SKM-1 treated with dmso at 0.1 percent for 144 hours (cell line): ENCODE results near the gene LAMC1.
"Not testable (repeated sequence)": the region's sequence is repeated elsewhere in the genome, so short reads cannot be mapped to it uniquely, and the experiment has no call there.

Source experiments
- DNase-seq: peaks from one replicate; lab custom pipeline; 2025; ENCODE audit not compliant: unreplicated experiment; lab: John Stamatoyannopoulos, UW

LAMC1 gene

GRCh38 chr1:183143576-183144315, 120.5 kb downstream of the LAMC1 start:
- DNase-seq = no peak

- DNase-seq = peak; percentile 63
Observed at GRCh38 chr1:183144752-183145151, 121.5 kb downstream of the LAMC1 start.

GRCh38 chr1:183147735-183148134, 124.5 kb downstream of the LAMC1 start:
- no peak for DNase-seq

DNA sequence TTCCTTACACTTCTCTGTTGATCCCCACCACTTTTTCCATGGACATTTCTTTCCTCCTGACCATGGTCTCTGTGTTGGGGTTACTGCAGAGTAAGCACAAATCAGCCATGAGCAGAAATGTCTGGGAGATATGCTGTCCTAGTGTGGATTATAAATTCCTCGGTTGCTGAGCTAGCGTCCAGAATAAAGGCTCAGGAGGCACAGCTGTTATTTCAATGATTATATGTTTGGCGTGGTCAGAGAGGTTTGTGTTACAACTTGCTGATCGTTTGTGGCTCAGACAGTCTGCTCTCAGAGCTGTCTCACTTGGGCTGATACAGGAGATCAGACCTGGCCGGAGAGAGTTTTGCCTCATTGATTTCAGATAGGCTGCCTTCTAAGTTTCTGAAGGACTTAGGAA, 125.4 kb downstream of the LAMC1 start:
- no peak for DNase-seq

GRCh38 chr1:183149273-183149672, 126.1 kb downstream of the LAMC1 start:
- DNase-seq = no peak

GRCh38 chr1:183150032-183150431, 126.8 kb downstream of the LAMC1 start:
- not testable (repeated sequence) for DNase-seq

GRCh38 chr1:183150445-183150844, 127.2 kb downstream of the LAMC1 start:
- DNase-seq = no peak

DNA sequence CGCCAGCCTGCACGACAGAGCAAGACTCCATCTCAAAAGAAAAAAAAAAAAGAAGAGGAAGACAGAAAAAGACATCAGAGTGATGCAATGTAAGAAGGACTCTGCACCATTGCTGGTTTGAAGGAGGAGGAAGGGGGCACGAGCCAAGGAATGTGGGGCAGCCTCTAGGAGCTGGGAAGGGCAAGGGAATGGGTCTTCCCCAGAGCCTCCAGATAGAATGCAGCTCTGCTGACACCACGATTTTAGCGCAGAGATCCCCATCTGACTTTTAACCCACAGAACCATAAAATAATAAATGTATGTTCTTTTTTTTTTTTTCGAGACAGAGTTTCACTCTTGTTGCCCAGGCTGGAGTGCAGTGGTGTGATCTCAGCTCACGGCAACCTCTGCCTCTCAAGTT, 129.0 kb downstream of the LAMC1 start:
- no peak for DNase-seq

DNA sequence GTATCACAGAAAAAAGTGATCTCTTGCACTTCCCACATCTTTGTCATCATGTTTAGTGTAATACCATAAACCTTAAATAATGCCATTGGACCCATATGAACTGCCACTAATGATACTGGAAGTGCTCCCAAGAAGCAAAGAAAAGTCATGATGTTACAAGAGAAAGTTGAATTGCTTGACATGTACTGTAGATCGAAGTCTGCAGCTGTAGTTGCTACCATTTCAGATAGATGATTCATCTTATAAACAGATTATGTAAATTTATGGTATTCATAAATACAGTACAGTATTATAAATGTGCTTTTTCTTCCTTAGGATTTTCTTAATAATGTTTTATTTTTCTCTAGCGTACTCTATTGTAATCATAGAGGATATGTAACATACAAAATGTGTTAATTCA, 132.7 kb downstream of the LAMC1 start:
- no peak for DNase-seq

GRCh38 chr1:183159960-183160359, 136.7 kb downstream of the LAMC1 start:
- DNase-seq = no peak

DNA sequence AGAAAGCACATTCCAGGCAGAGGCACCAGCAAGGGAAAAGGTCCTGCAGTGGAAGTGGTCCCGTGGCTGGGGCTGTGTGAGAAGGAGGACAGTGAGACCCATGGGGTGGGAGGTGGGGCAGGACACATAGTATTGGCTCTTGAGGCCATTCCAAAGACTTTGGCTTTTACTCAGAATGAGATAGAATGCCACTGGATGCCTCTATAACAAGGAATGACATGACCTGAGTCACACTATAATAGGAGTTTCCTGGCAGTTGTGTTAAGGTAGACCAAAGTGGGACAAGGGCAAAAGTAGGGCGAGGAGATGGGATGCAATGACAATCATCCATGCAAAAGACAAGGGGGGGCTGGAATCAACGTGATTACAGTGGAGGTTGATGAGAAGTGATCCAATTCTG, 138.2 kb downstream of the LAMC1 start:
- DNase-seq = no peak

DNA sequence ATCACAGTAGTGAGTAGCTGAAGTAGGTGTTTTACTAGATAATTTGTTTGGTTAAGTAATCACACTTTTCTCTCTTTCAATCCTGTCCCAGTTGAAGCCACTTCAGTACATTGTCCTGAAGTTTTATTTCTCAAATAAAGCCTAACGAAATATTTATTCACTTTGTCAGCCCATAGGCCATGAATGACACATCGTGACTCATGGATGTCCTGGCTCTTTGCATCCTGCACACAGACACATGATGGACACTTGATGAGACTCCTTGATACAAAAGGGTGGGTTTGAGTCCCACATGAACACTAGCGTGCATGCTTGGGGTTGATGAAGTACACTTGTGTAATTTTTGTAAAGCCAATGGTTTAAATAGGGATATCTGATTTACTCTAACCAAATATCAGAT, 140.1 kb downstream of the LAMC1 start:
- DNase-seq = no peak

DNA sequence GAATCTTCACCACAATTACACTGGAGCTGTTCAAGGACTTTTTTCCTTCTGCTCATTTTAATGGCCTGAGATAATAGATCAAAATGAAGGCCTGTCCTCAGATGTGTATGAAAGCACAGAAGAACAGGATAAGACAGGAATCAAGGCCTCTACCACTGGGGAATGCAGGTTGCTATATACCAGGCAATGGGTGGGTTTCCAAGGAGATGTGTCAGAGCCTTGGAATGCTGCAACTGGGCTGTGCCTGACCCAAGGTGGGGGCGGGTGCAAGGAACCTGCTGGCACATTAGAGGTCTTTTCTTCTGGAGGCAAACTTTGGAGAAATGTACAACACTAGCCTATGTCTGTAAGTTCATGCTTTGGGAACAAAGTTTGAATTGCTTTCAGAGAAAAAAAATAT, 141.1 kb downstream of the LAMC1 start:
- DNase-seq = no peak

GRCh38 chr1:183164963-183165362, 141.7 kb downstream of the LAMC1 start:
- no peak for DNase-seq

GRCh38 chr1:183165456-183165855, 142.2 kb downstream of the LAMC1 start:
- DNase-seq = no peak

- DNase-seq = no peak
Observed at GRCh38 chr1:183166454-183166853, 143.2 kb downstream of the LAMC1 start.

DNA sequence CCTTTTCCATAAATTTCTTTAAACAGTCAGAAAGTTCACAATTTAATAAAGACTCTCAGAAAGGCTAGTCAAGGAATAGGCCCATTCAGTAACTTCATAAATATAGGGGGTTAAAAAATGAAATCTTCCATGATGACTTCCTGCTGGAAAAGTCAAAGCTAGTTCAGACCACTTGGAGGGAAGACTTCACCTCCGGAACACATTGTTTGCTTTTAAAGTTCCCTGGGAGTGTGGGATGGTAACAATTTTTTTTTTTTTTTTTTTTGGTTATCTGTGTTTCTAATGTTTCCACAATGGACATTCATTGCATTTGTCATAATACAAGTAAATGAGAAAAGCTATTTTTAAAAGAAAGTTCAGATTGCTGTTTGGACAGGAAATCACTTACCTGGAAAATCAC, 144.5 kb downstream of the LAMC1 start:
- no peak for DNase-seq

GRCh38 chr1:183168308-183168707, 145.1 kb downstream of the LAMC1 start:
- DNase-seq = no peak

DNA sequence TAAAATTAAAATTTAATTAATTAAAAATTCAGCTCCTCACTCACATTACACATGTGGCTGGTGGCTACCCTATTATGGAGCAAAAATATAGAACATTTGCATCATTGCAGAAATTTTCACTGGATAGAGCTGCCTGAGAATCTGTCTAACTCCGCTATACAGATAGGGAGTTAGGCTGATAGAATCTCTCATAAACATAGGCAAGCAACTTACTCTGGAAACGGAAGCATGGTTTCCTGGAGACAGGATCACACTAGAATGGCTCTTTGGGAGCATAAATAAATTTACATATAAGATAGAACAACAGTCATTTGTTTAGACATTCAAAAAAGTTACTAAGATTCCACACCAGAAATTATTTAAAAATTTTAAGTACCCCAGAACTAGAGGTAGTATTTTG, 150.6 kb downstream of the LAMC1 start:
- DNase-seq = no peak

GRCh38 chr1:183175631-183176030, 152.4 kb downstream of the LAMC1 start:
- no peak for DNase-seq

DNA sequence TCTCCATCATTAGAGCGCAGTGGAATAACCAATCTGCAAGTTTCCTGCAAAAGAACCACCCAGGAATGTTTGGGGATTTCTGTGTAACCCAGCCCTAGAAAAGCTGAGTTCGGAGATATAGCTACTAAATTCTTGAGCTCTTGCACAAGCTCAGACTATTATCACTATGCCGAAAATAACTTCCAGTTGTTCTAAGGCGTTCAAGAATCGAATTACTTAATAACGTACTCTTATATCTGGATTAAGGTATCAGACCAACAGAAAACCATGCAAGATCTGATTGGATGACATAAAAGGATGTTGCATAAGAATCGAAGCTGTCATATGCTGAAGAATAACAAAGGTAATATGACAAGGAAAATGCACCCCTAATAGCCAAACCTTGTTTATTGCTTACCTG, 155.3 kb downstream of the LAMC1 start:
- DNase-seq = no peak

DNA sequence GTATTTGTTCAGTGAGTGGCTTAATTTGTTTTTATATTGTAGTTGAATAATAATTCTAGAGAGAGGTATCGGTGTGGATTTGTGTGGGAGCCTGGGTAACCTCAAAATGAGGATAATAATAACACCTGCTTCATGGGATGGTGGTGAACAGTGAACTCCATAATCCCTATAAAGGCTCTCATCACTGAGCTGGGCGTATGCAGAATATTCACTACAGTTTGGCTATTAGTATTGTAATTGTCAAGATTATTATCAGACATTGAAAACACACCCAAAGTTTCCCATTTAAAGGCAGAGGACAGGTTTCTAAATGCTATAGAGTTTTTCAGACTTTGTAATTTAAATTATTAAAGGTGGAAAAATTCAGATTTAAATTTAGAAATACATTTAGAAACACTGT, 155.8 kb downstream of the LAMC1 start:
- no peak for DNase-seq

DNA sequence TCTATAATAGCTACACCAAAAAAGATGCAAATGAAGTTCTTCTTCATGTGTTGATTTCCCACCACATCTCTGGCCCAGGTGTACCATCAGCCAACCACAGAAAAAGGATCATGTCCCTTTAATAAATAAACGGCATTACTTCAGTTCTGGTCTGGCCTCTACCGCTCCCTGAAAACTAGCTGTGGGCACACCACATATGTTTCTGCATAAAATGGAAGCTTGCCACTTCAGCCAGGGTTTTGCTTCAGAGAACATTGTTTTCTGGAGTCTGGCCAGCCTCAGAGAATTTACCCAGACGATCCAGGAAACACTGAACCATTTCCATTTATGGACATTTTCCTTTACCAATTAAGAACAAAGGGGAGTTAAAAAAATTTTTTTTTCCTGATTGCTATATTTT, 157.0 kb downstream of the LAMC1 start:
- no peak for DNase-seq
